Hepatocyte (in vitro differentiated cells): Measurements from ENCODE around the gene FAM81A.

Source experiments
- EZH2 ChIP-seq: fragments of 200-600 bp; sonication (generic); IDR thresholded peaks from 2 replicates; pipeline ENCODE4 v1.6.1; 2016; ENCODE audit warnings: antibody characterized with exemption, mild to moderate bottlenecking, borderline replicate concordance
- TF ChIP-seq, protein P1 (sequence below): fragments of 200-600 bp; sonication (generic); IDR thresholded peaks from 2 replicates; pipeline ENCODE4 v1.5.1; 2016; ENCODE audit warnings: antibody characterized with exemption, mild to moderate bottlenecking; ENCODE audit not compliant: poor library complexity

DNA sequence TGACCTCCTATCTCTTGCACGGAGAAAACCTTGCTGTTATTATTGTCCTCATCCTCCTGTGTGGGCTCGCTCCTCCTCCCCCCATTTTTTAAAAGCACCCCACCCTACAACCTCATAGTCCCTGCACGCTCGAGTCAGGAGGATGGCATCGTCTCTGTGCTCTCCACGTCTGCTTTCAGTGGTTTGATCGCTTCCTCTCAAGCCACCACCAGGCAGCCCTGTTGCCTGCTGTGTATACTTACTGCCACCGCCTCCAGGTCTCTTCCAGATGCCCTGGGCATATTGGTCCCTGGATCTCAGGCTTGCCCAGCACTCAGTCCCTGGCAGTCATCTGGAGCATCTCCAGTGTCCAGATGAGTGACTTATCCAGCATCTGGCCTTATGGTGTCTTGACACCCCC lies 131.5 kb downstream of the FAM81A start:
- no peak for TF ChIP-seq EZH2
- TF ChIP-seq, protein P1, sequence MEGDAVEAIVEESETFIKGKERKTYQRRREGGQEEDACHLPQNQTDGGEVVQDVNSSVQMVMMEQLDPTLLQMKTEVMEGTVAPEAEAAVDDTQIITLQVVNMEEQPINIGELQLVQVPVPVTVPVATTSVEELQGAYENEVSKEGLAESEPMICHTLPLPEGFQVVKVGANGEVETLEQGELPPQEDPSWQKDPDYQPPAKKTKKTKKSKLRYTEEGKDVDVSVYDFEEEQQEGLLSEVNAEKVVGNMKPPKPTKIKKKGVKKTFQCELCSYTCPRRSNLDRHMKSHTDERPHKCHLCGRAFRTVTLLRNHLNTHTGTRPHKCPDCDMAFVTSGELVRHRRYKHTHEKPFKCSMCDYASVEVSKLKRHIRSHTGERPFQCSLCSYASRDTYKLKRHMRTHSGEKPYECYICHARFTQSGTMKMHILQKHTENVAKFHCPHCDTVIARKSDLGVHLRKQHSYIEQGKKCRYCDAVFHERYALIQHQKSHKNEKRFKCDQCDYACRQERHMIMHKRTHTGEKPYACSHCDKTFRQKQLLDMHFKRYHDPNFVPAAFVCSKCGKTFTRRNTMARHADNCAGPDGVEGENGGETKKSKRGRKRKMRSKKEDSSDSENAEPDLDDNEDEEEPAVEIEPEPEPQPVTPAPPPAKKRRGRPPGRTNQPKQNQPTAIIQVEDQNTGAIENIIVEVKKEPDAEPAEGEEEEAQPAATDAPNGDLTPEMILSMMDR: no peak
